22Rv1 (cell line): ENCODE measurements around the gene TBX3.
A peak's percentile ranks its signal among the peaks of the same experiment; 100 is the strongest.

Experiments used
- ZFX ChIP-seq: fragments of 450-650 bp; IDR thresholded peaks from 2 replicates; pipeline ENCODE4 v1.6.1; 2017; ENCODE audit warnings: antibody characterized with exemption, borderline replicate concordance
- TF ChIP-seq, protein P1 (sequence below): fragments of 450-650 bp; IDR thresholded peaks from 2 replicates; pipeline ENCODE4 v1.5.1; 2017; ENCODE audit warnings: mild to moderate bottlenecking

DNA sequence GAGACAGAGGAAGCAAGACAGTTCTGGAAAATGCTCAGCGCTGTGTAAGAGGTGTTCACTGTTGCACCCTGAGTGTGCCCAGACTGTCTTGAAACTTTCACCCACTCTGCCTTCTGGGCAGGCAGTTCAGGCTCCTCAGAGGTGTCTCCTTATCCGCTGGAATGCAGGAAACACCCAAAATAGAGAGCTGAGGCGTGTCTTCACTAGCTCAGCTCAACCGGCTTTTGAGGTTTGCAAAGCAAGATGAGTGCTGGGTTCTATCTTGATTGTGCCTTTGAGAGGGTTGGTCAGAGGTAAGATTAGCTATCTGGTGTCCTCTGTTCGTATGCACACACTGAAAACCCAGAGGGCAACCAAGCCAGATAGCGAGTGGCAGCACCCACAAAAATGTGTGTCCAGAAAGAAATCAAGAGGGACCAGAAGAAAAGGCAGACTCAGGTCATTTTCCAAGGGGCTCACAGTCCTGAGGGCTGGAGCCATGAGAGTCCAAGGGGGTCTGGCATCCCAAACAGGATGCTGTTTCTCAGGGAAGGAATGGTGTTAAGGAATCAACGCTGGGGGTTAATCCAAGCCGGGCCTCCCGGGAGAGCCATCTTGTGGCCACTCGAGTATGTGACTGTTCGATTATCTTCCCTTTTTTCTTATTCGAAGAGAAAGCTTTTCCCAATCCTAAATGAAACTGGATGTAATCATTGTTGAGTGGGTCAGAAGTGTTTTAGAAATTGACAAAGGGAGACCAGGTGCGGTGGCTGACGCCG, 47.1 kb downstream of the TBX3 start:
- TF ChIP-seq, protein P1, sequence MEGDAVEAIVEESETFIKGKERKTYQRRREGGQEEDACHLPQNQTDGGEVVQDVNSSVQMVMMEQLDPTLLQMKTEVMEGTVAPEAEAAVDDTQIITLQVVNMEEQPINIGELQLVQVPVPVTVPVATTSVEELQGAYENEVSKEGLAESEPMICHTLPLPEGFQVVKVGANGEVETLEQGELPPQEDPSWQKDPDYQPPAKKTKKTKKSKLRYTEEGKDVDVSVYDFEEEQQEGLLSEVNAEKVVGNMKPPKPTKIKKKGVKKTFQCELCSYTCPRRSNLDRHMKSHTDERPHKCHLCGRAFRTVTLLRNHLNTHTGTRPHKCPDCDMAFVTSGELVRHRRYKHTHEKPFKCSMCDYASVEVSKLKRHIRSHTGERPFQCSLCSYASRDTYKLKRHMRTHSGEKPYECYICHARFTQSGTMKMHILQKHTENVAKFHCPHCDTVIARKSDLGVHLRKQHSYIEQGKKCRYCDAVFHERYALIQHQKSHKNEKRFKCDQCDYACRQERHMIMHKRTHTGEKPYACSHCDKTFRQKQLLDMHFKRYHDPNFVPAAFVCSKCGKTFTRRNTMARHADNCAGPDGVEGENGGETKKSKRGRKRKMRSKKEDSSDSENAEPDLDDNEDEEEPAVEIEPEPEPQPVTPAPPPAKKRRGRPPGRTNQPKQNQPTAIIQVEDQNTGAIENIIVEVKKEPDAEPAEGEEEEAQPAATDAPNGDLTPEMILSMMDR: peak; percentile 68
- TF ChIP-seq ZFX: no peak
